Measurements from ENCODE around the gene EPHB3.

Gene EPHB3

GRCh38 chr3:184564685-184565385 is 3.2 kb downstream of the EPHB3 start:
- DNase-seq: no peak

- DNase-seq: no peak
These were observed 4.0 kb downstream of the EPHB3 start for GRCh38 chr3:184565421-184566211.

- no peak for DNase-seq
These were observed 5.1 kb downstream of the EPHB3 start for GRCh38 chr3:184566441-184567414.

GRCh38 chr3:184567946-184568559 is 6.5 kb downstream of the EPHB3 start:
- DNase-seq: no peak

- DNase-seq: no peak
These were observed 7.0 kb downstream of the EPHB3 start for GRCh38 chr3:184568560-184568923.

GRCh38 chr3:184568924-184569829 is 7.6 kb downstream of the EPHB3 start:
- no peak for DNase-seq

- no peak for DNase-seq
These were observed 8.4 kb downstream of the EPHB3 start for GRCh38 chr3:184570035-184570434.

- DNase-seq: no peak
These were observed 8.9 kb downstream of the EPHB3 start for GRCh38 chr3:184570489-184570888.

GRCh38 chr3:184571750-184572377 is 10.3 kb downstream of the EPHB3 start:
- DNase-seq: no peak

- DNase-seq: no peak
These were observed 11.2 kb downstream of the EPHB3 start for GRCh38 chr3:184572633-184573270.

GRCh38 chr3:184574515-184575417 is 13.2 kb downstream of the EPHB3 start:
- DNase-seq: no peak

GRCh38 chr3:184575701-184576100 is 14.1 kb downstream of the EPHB3 start:
- DNase-seq: no peak

GRCh38 chr3:184576457-184577240 is 15.1 kb downstream of the EPHB3 start:
- DNase-seq: no peak

- DNase-seq: no peak
These were observed 16.0 kb downstream of the EPHB3 start for GRCh38 chr3:184577546-184577945.

GRCh38 chr3:184578218-184578617 is 16.6 kb downstream of the EPHB3 start:
- no peak for DNase-seq

GRCh38 chr3:184578822-184579221 is 17.2 kb downstream of the EPHB3 start:
- no peak for DNase-seq

GRCh38 chr3:184579513-184579912 is 17.9 kb downstream of the EPHB3 start:
- DNase-seq: no peak

- no peak for DNase-seq
These were observed 18.8 kb downstream of the EPHB3 start for GRCh38 chr3:184580376-184580775.

Measured in KG1 (cell line).